Sigmoid colon (tissue), 7 donors: ENCODE measurements around the gene ST14. TPM values are rescaled to one million over a fixed set of nuclear protein-coding genes. Genes with fewer than 3 reads are reported as not detected.

ENCODE experiments used
- DNase-seq: peaks from one replicate; pipeline ENCODE4 v3.0.0-alpha.2; 2019
- H3K27ac ChIP-seq, 4 donors: fragments of 200-600 bp; sonication (generic); one replicate each; pipeline ENCODE4 v1.5.1; 2016 to 2019; ENCODE audit warnings: mild to moderate bottlenecking in 1 of 4
- H3K27me3 ChIP-seq, 3 donors: fragments of 200-600 bp; sonication (generic); one replicate each; pipeline ENCODE4 v1.5.1; 2019; ENCODE audit warnings: mild to moderate bottlenecking in 1 of 3
- H3K36me3 ChIP-seq, 4 donors: fragments of 200-600 bp; sonication (generic); one replicate each; pipeline ENCODE4 v1.5.1; 2016 to 2019
- H3K4me1 ChIP-seq, 4 donors: fragments of 200-600 bp; sonication (generic); one replicate each; pipeline ENCODE4 v1.5.1; 2017 to 2019
- H3K4me3 ChIP-seq, 4 donors: fragments of 200-600 bp; sonication (generic); one replicate each; pipeline ENCODE4 v1.5.1; 2017 to 2019; ENCODE audit warnings: mild to moderate bottlenecking in 2 of 4, moderate library complexity in 1 of 4
- H3K9me3 ChIP-seq, 4 donors: fragments of 200-600 bp in 3 of 4; sonication (generic) in 3 of 4; one replicate each; pipeline versions ENCODE4 v1.5.1 to v1.6.1; 2013 to 2019
- CTCF ChIP-seq, 4 experiments: fragments of 450-650 bp in 3 of 4; fragments of 200-600 bp in 1 of 4; IDR thresholded peaks; one replicate each; pipeline ENCODE4 v1.5.1; 2016 to 2019; ENCODE audit warnings: antibody characterized with exemption in 4 of 4, mild to moderate bottlenecking in 3 of 4, moderate library complexity in 2 of 4
- EP300 ChIP-seq, 4 donors: sonication (generic); formaldehyde crosslinking; IDR thresholded peaks; one replicate each; pipeline ENCODE4 v1.6.1; 2017; ENCODE audit warnings: antibody characterized with exemption in 4 of 4
- POLR2A ChIP-seq, 2 donors: fragments of 450-650 bp; IDR thresholded peaks; one replicate each; pipeline ENCODE4 v1.6.1; 2016; ENCODE audit warnings: antibody characterized with exemption in 2 of 2, mild to moderate bottlenecking in 2 of 2, moderate library complexity in 2 of 2
- POLR2AphosphoS5 ChIP-seq, 4 donors: sonication (generic); formaldehyde crosslinking; IDR thresholded peaks; one replicate each; pipeline ENCODE4 v1.6.1; 2017; ENCODE audit warnings: antibody characterized with exemption in 4 of 4
- WGBS, 2 donors: extraction: QIAGEN DNeasy Blood & Tissue Kit; methylation state at CpG; one replicate each; pipeline ENCODE4 v1.1.7; 2013; 5-methylcytosine and 5-hydroxymethylcytosine counted together
- intact Hi-C: fragments of 100-400 bp; cut with DNase I; formaldehyde crosslinking; loops from one replicate; pipeline ENCODE4 v1.15.1; 2023
- polyA plus RNA-seq, 3 donors: library from polyadenylated mRNA; stranded (reverse); fragments of 200-250 nt; gene quantifications; one replicate each; pipeline ENCODE4 v1.2.3, GENCODE V29; 2013
- total RNA-seq, 4 donors: library from RNA; depleted of rRNA; stranded (reverse); fragments of >200 nt; gene quantifications; one replicate each; pipeline ENCODE4 v1.1.0, GENCODE V29; 2016
- donor health status: healthy with polysubstance abuse.
- donor health status: Bipolar disorder and iron deficiency.
- donor health status: healthy.

Gene ST14
- total and polyA plus RNA-seq, 7 donors: 1.8 to 324 (median 5.1) TPM

GRCh38 chr11:130139401-130139800, 20.2 kb upstream of the ST14 start:
- TF ChIP-seq POLR2A (IDR thresholded peaks at IDR 0.05) (no peak), CTCF (IDR thresholded peaks at IDR 0.05) (no peak), EP300 (IDR thresholded peaks at IDR 0.05) (no peak)
- intact Hi-C loops: no loop called here
- Histone ChIP-seq H3K27ac (no peak overlapping the region), H3K4me1 (peaks cover 0 to 10% (median 7%) of the 10 kb centered on the region in 4 donors), H3K4me3 (no peak overlapping the region), H3K9me3 (no peaks in the 10 kb centered on the region), H3K36me3 (peaks cover 0 to 94% (median 29%) of the 10 kb centered on the region in 4 donors), H3K27me3 (no peaks in the 10 kb centered on the region)
- DNase-seq: no peak
- 88 to 91% methylated on average over 13 of the region's 13 CpGs for WGBS, 2 donors

- peaks cover 0 to 80% (median 31%) of the 10 kb centered on the region in 4 donors for H3K36me3 ChIP-seq
- WGBS, 2 donors: 87 to 92% methylated on average over 19 of the region's 19 CpGs
- TF ChIP-seq CTCF (IDR thresholded peaks at IDR 0.05) (no peak), POLR2A (IDR thresholded peaks at IDR 0.05) (no peak), EP300 (IDR thresholded peaks at IDR 0.05) (no peak), POLR2AphosphoS5 (IDR thresholded peaks at IDR 0.05) (no peak)
- H3K27ac ChIP-seq: no peak overlapping the region
- no peak for DNase-seq
- peaks cover 0 to 24% (median 16%) of the 10 kb centered on the region in 4 donors for H3K4me1 ChIP-seq
- no peaks in the 10 kb centered on the region for H3K27me3 ChIP-seq
- no peak overlapping the region for H3K4me3 ChIP-seq
- intact Hi-C loops: no loop called here
- H3K9me3 ChIP-seq: no peaks in the 10 kb centered on the region
Measured at GRCh38 chr11:130141561-130142341, 17.8 kb upstream of the ST14 start.

GRCh38 chr11:130144141-130144540, 15.4 kb upstream of the ST14 start:
- DNase-seq: no peak
- Histone ChIP-seq H3K9me3 (no peaks in the 10 kb centered on the region), H3K27me3 (no peaks in the 10 kb centered on the region), H3K4me3 (no peak overlapping the region), H3K4me1 (peaks cover 0 to 24% (median 16%) of the 10 kb centered on the region in 4 donors), H3K27ac (peak overlapping the region; percentile 47 to 66 (median 50)), H3K36me3 (peaks cover 0 to 59% (median 28%) of the 10 kb centered on the region in 4 donors)
- no peak for TF ChIP-seq EP300 (IDR thresholded peaks at IDR 0.05)
- no peak for TF ChIP-seq POLR2A (IDR thresholded peaks at IDR 0.05)
- no peak for TF ChIP-seq CTCF (IDR thresholded peaks at IDR 0.05)
- TF ChIP-seq POLR2AphosphoS5 (IDR thresholded peaks at IDR 0.05): no peak
- intact Hi-C loops: no loop called here
- WGBS, 2 donors: 12 to 64% methylated on average over 10 of the region's 10 CpGs

GRCh38 chr11:130144861-130145281, 14.7 kb upstream of the ST14 start:
- TF ChIP-seq POLR2AphosphoS5 (IDR thresholded peaks at IDR 0.05): no peak
- no peak for TF ChIP-seq CTCF (IDR thresholded peaks at IDR 0.05)
- no peak for TF ChIP-seq POLR2A (IDR thresholded peaks at IDR 0.05)
- no peak for TF ChIP-seq EP300 (IDR thresholded peaks at IDR 0.05)

More at GRCh38 chr11:130144861-130145281, 14.7 kb upstream of the ST14 start:
- WGBS, 2 donors: 46 to 69% methylated on average over 7 of the region's 7 CpGs
- H3K27me3 ChIP-seq: no peaks in the 10 kb centered on the region
- no peak overlapping the region for H3K4me3 ChIP-seq
- no peaks in the 10 kb centered on the region for H3K9me3 ChIP-seq
- peaks cover 0 to 24% (median 13%) of the 10 kb centered on the region in 4 donors for H3K4me1 ChIP-seq
- intact Hi-C loops: no loop called here
- peaks cover 0 to 54% (median 27%) of the 10 kb centered on the region in 4 donors for H3K36me3 ChIP-seq
- DNase-seq: no peak
- peak overlapping the region; percentile 39 to 66 (median 48) for H3K27ac ChIP-seq
